T-helper 17 cell (primary cell): Measurements from ENCODE around the gene ABHD15. TPM values are rescaled to one million over a fixed set of nuclear protein-coding genes. Genes with fewer than 3 reads are reported as not detected.
A peak's percentile ranks its signal among the peaks of the same experiment; 100 is the strongest.

ENCODE experiments used
- ATAC-seq: fragments of 150-1000 bp; cut with Tn5 transposase; 2 replicates; pipeline ENCODE4 v1.10.0; 2021; ENCODE audit warnings: mild to moderate bottlenecking, moderate library complexity
- DNase-seq, 3 donors: peaks; one replicate each; pipeline versions ENCODE4 v3.0.0 to v3.0.0-alpha.2; 2020 to 2021
- H3K9me3 ChIP-seq: one replicate; pipeline ENCODE4 v1.7.0; 2013; ENCODE audit warnings: low read length, mild to moderate bottlenecking; ENCODE audit not compliant: control insufficient read depth, poor library complexity, severe bottlenecking
- H3K27ac Mint-ChIP-seq: one replicate; pipeline ENCODE4 v1.8.0; 2022; ENCODE audit warnings: mild to moderate bottlenecking, moderate library complexity, mixed read lengths
- H3K27me3 Mint-ChIP-seq: one replicate; pipeline ENCODE4 v1.8.0; 2022; ENCODE audit warnings: mixed read lengths
- H3K36me3 Mint-ChIP-seq: one replicate; pipeline ENCODE4 v1.8.0; 2022; ENCODE audit warnings: low read depth, mixed read lengths
- H3K4me1 Mint-ChIP-seq: one replicate; pipeline ENCODE4 v1.8.0; 2022; ENCODE audit warnings: mild to moderate bottlenecking, mixed read lengths
- H3K4me3 Mint-ChIP-seq: one replicate; pipeline ENCODE4 v1.8.0; 2022; ENCODE audit warnings: mild to moderate bottlenecking, moderate library complexity, mixed read lengths
- total RNA-seq, 4 donors: library from RNA in 2 of 4; stranded (reverse) in 2 of 4; gene quantifications; one replicate each; pipeline ENCODE4 v1.2.3 and lab custom pipeline; 2022 to 2026

ABHD15 gene
- total RNA-seq, 2 donors from 2014 or later = 14.2 to 15.6 TPM

- no peak for DNase-seq
- ATAC-seq = no peak
- no peak overlapping the region for H3K4me3 Mint-ChIP-seq
- no peaks in the 10 kb centered on the region for H3K36me3 Mint-ChIP-seq
- no peaks in the 10 kb centered on the region for H3K27me3 Mint-ChIP-seq
- no peaks in the 10 kb centered on the region for H3K4me1 Mint-ChIP-seq
- H3K9me3 ChIP-seq = no peaks in the 10 kb centered on the region
- H3K27ac Mint-ChIP-seq = no peak overlapping the region
These were observed 40.8 kb upstream of the ABHD15 start for GRCh38 chr17:29607557-29608195.

GRCh38 chr17:29603109-29603674 lies 36.4 kb upstream of the ABHD15 start:
- no peak overlapping the region for H3K27ac Mint-ChIP-seq
- H3K4me3 Mint-ChIP-seq = no peak overlapping the region
- no peaks in the 10 kb centered on the region for H3K9me3 ChIP-seq
- ATAC-seq = no peak
- H3K36me3 Mint-ChIP-seq = no peaks in the 10 kb centered on the region
- no peaks in the 10 kb centered on the region for H3K4me1 Mint-ChIP-seq
- no peak for DNase-seq
- no peaks in the 10 kb centered on the region for H3K27me3 Mint-ChIP-seq

- no peak overlapping the region for H3K4me3 Mint-ChIP-seq
These were observed 30.7 kb upstream of the ABHD15 start for GRCh38 chr17:29597361-29598172.

GRCh38 chr17:29596811-29597210 lies 30.0 kb upstream of the ABHD15 start:
- H3K27ac Mint-ChIP-seq = no peak overlapping the region
- no peak for DNase-seq
- H3K4me3 Mint-ChIP-seq = no peak overlapping the region
- no peaks in the 10 kb centered on the region for H3K27me3 Mint-ChIP-seq
- no peaks in the 10 kb centered on the region for H3K36me3 Mint-ChIP-seq
- H3K9me3 ChIP-seq = no peaks in the 10 kb centered on the region
- peaks cover 9% of the 10 kb centered on the region for H3K4me1 Mint-ChIP-seq
- ATAC-seq = no peak

More at GRCh38 chr17:29597361-29598172, 30.7 kb upstream of the ABHD15 start:
- Mint-ChIP-seq H3K27me3 (no peaks in the 10 kb centered on the region), H3K4me1 (peaks cover 4% of the 10 kb centered on the region), H3K27ac (no peak overlapping the region), H3K36me3 (no peaks in the 10 kb centered on the region)
- no peak for ATAC-seq
- DNase-seq = no peak
- H3K9me3 ChIP-seq = no peaks in the 10 kb centered on the region

GRCh38 chr17:29595943-29596774 lies 29.3 kb upstream of the ABHD15 start:
- Mint-ChIP-seq H3K27me3 (no peaks in the 10 kb centered on the region), H3K4me1 (peaks cover 16% of the 10 kb centered on the region), H3K36me3 (no peaks in the 10 kb centered on the region), H3K27ac (no peak overlapping the region), H3K4me3 (no peak overlapping the region)
- H3K9me3 ChIP-seq = no peaks in the 10 kb centered on the region
- ATAC-seq = no peak
- DNase-seq = no peak

- Mint-ChIP-seq H3K27ac (no peak overlapping the region), H3K4me3 (peak overlapping the region; percentile 75), H3K36me3 (no peaks in the 10 kb centered on the region), H3K27me3 (no peaks in the 10 kb centered on the region), H3K4me1 (peaks cover 19% of the 10 kb centered on the region)
- DNase-seq (no peak), ATAC-seq (no peak)
- H3K9me3 ChIP-seq = no peaks in the 10 kb centered on the region
These were observed 28.5 kb upstream of the ABHD15 start for GRCh38 chr17:29595107-29595942.

- peaks cover 21% of the 10 kb centered on the region for H3K4me1 Mint-ChIP-seq
- no peaks in the 10 kb centered on the region for H3K36me3 Mint-ChIP-seq
- ATAC-seq (no peak), DNase-seq (no peak)
- H3K9me3 ChIP-seq = no peaks in the 10 kb centered on the region
- no peaks in the 10 kb centered on the region for H3K27me3 Mint-ChIP-seq
- H3K4me3 Mint-ChIP-seq = peak overlapping the region; percentile 75
- H3K27ac Mint-ChIP-seq = no peak overlapping the region
These were observed 27.8 kb upstream of the ABHD15 start for GRCh38 chr17:29594519-29595090.

- Mint-ChIP-seq H3K4me1 (peaks cover 21% of the 10 kb centered on the region), H3K27ac (no peak overlapping the region)
- DNase-seq = peak in 1 of 3 donors; percentile 13
These were observed 27.0 kb upstream of the ABHD15 start for GRCh38 chr17:29593591-29594518.

GRCh38 chr17:29592850-29593551 lies 26.2 kb upstream of the ABHD15 start, which contains the start of gene ANKRD13B:
Gene ANKRD13B (plus strand): TSS chr17:29593132. CDS start chr17:29593622, 490 bp downstream.
- Mint-ChIP-seq H3K36me3 (no peaks in the 10 kb centered on the region), H3K4me1 (peaks cover 28% of the 10 kb centered on the region), H3K27me3 (no peaks in the 10 kb centered on the region), H3K4me3 (peak within 1 kb of the TSS; percentile 89), H3K27ac (no peak within 1 kb of the TSS)
- DNase-seq (no peak), ATAC-seq (peak; percentile 11)
- H3K9me3 ChIP-seq = no peaks in the 10 kb centered on the region

More at GRCh38 chr17:29593591-29594518, 27.0 kb upstream of the ABHD15 start:
- H3K36me3 Mint-ChIP-seq = no peaks in the 10 kb centered on the region
- ATAC-seq = no peak
- H3K4me3 Mint-ChIP-seq = peak overlapping the region; percentile 75
- H3K9me3 ChIP-seq = no peaks in the 10 kb centered on the region
- no peaks in the 10 kb centered on the region for H3K27me3 Mint-ChIP-seq

- H3K9me3 ChIP-seq = no peaks in the 10 kb centered on the region
- Mint-ChIP-seq H3K36me3 (no peaks in the 10 kb centered on the region), H3K27ac (no peak overlapping the region), H3K4me3 (peak overlapping the region; percentile 89), H3K27me3 (no peaks in the 10 kb centered on the region), H3K4me1 (peaks cover 36% of the 10 kb centered on the region)
- peak; percentile 71 to 75 (median 75) for DNase-seq
- peak; percentile 44 for ATAC-seq
These were observed 25.1 kb upstream of the ABHD15 start for GRCh38 chr17:29591737-29592608.
